Measurements from ENCODE around the gene UBE2J2.

UBE2J2 gene

DNA sequence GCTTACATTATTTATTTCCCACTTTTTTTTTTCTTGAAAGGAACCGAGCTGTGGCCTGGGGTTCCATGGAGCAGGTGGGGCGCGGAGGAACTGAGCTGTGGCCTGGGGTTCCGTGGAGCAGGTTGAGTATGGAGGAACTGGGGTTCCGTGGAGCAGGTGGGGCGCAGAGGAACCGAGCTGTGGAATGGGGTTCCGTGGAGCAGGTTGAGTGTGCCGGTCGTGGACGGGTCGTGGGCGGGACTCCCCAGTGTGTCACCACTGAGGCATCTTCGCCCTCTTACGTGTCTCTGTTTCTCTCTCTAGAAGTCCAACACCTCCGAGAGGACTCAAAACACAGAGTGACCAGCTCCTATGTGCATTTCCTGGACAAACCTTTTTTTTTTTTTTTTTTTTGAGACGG, 5.4 kb upstream of the UBE2J2 start:
- DNase-seq, result no peak

DNA sequence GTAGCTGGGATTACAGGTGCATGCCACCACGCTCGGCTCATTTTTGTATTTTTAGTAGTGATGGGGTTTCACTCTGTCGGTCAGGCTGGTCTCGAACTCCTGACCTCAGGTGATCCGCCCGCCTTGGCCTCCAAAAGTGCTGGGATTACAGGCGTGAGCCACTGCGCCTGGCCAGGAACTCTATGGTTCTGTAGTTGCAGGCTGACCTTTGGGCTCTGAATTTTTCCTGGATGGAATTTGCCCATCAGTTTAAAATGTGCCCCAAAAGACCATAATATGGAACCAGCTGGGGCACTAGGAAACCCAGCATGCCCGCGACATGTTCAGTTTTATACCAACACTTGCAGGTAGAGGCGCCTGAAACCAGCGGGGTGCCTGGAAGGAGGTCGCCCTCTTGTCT, 5.0 kb upstream of the UBE2J2 start:
- no peak for DNase-seq

- DNase-seq, result no peak
These were observed 2.2 kb upstream of the UBE2J2 start for GRCh38 chr1:1275836-1276235.

- no peak for DNase-seq
These were observed 1.3 kb upstream of the UBE2J2 start for GRCh38 chr1:1274931-1275431.

GRCh38 chr1:1274299-1274930, 761 bp upstream of the UBE2J2 start:
- no peak for DNase-seq

GRCh38 chr1:1273209-1273511, 494 bp downstream of the UBE2J2 start:
- DNase-seq, result no peak

GRCh38 chr1:1272341-1273208, 1.1 kb downstream of the UBE2J2 start:
- DNase-seq, result no peak

- DNase-seq, result no peak
These were observed 2.8 kb downstream of the UBE2J2 start for GRCh38 chr1:1270813-1271212.

DNA sequence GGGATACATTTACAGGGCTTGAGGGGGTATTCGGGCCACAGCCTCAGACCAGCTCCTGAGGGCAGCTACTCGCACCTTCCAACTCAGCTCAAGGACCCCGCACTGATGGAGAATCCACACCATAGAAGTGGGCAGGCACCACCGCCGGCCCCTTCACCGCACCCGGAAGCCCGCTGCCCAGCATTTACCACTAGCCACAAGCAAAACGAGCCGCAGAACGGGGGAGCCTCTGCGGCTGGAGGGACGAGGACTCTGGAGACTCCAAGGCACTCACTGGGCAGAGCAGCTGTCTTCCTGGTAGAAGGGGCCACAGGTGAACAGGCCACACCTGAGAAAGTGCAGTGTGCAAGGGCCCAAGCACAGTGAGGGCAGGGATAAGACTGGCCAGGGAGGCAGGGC, 5.4 kb downstream of the UBE2J2 start:
- no peak for DNase-seq

GRCh38 chr1:1267488-1268283, 6.0 kb downstream of the UBE2J2 start:
- no peak for DNase-seq

DNA sequence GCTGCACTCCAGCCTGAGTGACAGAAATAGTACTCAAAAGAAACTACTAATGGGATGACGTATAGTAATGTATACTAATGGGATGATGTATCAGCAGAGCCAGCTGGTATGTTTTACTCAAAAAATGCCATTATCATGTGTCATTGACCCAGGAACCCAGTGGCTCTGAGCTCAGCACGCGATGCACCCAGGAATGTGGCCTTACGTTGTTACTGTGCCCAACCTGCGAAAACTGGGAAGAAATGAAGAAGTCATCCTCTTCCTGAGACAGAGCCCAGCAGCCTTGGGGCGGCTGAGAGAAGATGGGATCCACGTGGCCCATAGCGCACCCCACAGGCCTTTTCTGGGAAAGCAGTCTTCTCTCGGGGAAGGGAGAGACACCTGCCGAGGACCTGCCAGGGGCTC, 8.8 kb downstream of the UBE2J2 start:
- peak; percentile 9 to 34 for DNase-seq

DNA sequence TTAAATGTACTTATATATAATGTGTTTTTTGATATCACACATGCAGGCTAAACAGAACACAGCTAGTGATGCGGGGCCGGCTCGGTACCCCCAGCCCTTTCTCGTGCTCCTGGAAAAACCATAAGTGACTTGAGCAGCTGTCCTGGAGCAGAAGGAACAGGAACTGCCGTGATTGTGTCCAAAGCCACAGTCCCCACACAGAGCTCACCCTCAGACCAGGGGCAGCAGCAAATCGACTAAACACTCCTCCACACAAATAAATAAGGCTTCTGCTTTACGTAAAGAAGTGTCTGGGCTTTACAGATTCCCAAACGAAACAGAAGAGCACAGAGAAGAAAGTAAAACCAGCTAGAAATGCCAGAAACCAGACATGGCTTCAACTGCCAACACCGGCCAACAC, 9.6 kb downstream of the UBE2J2 start:
- DNase-seq, result no peak

- DNase-seq, result no peak
These were observed 10.9 kb downstream of the UBE2J2 start for GRCh38 chr1:1262758-1263157.

DNA sequence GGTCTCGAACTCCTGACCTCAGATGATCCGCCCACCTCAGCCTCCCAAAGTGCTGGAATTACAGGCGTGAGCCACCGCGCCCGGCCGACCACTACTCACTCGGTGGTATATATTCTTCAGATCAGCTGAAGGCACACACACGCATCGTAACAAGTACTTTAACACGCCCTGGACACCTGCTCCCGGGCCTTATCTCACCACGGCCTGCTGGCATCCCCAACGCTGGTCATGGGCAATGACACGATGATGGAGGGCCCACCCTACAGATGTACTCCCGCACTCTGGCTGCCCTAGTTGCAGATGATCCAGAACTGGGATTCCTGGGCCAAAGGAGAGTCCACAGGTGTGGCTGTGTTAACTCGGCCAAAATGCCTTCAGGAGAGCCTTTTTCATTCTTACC, 11.6 kb downstream of the UBE2J2 start:
- no peak for DNase-seq

GRCh38 chr1:1260843-1261560, 12.7 kb downstream of the UBE2J2 start:
- DNase-seq, result peak; percentile 85 to 86

DNA sequence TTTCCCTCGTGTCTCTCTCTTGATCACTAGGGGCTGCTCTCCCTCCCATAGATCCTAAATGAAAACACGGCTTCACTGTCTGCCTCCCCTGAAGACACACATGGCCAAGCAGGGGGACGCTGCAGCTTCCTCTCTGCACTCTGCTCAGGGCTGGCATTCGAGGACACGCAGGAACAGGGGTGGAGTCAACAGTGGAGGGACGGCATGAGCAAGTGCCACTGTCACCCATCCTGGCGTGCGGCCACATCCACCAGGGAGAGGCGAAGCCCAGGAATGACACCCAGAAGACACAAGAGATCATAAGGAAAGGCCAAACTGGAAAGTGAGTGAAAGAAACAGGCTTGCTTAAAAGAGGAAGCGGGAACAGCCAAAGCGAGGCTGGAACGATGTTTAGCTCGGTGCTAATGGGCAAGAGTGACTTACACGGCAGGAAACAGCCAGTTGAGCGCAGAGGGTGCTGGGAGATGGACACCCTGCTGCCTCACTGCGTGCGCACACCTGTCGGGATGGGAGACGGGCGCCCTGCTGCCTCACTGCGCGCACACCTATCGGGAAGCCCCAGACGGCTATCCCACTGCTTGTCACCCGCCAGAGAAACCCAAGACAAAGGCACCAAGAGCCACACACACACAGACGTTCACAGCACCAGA, 13.6 kb downstream of the UBE2J2 start:
- peak; percentile 79 to 81 for DNase-seq

DNA sequence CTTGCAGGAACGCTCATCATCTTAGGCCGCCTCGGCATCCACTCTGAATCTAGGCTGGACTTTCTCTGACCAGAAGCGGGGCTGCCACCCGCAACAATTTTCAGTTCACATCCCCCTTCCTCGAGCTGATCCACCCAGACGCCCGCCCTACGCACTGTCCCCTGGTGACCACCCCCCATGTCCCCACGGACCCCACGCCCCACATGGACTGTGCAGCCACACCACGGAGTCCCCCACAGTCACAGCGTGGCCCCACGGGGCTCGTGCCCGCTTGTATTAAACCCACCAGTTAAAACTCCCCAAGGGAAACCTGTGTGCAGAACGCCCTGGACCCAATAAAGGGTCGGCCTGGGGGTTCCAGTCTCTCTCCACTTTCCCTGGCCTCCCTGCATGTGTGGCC, 14.1 kb downstream of the UBE2J2 start:
- DNase-seq, result no peak

DNA sequence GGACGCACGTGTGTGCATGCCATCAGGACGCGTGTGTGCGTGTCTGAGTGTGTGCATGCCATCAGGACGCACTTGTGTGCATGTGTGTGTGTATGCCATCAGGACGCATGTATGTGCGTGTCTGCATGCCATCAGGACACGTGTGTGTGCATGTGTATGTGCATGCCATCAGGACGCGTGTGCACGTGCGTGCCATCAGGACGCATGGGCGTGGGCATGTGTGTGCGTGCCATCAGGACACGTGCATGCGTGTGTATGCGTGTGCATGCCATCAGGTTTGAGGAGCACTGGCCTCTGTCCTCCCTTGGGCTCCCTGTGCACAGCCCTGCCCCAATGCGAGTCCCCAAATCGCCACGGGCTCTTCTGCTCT, 14.6 kb downstream of the UBE2J2 start:
- no peak for DNase-seq

- no peak for DNase-seq
These were observed 16.4 kb downstream of the UBE2J2 start for GRCh38 chr1:1256956-1257871.

DNA sequence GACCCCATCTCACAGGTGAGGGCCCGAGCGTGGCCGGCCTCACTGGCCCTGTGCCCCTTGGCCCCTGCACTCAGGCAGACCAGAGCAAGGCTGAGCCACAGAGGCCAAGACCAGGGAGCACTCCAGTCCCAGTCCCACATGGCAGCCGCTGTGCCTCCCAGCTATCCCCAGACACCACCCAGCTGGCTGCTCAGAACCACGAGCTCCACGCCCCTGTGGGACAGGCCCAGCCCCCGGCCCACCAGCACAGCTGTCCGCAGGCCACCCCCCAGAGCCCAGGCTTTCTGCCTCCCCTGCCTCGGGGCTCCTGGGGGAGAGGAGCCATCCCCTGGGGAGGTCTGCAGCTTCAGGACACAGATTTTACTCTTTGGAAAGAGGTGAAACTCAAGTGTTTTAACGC, 18.0 kb downstream of the UBE2J2 start:
- DNase-seq, result no peak

DNA sequence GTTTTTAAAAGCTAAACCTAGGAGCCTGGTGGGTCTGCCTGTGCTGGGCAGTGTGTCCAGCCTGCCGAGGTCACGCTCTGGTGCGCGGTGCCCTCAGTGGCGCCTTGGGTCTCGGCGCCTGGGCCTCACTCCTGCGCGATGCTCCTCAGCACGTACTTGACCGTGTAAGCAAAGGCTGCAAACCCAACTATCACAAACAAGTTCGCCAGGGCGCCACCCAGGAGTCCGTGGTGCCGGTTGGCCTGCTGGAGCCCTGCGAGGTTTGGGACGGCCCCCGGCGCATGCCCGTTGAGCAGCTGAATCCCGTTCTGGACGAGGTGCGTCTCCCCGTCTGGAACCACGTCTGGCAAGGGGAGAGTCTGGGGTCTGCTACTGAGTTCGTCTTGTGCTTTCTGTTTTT, 18.6 kb downstream of the UBE2J2 start:
- DNase-seq, result no peak

DNA sequence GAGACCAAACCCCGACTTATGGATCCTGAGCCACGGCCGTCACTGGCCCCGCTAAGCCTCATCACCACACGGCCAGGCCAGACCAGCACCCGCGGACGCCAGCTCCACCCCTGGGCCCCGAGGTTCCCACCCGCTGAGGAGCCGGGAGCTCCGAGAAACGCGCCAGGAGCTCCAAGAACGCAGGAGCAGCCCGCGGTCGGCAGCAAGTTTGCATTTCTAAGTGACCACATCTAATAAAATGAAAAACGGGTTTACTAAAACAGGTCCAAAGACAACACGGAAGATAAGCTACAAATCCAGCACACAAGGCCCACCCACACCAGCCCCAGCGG, 19.0 kb downstream of the UBE2J2 start:
- no peak for DNase-seq

Measured in Kasumi-1 (cell line).